ENCODE results near the gene CDC5L. TPM values are rescaled to one million over a fixed set of nuclear protein-coding genes. Genes with fewer than 3 reads are reported as not detected.

Gene CDC5L
- 10 to 100 TPM; 20.9 to 22.4 TPM for total RNA-seq
- polyA plus RNA-seq: 10 to 100 TPM in 1 of 2 donors, 1 to 10 TPM in 1; 9.8 to 17.7 TPM

- CTCF ChIA-PET (ENCODE audit: partially characterized antibody): interaction anchor here (0.8 to 1.2 kb wide), 4 partner anchors 42 to 123 kb away, joined by 3 to 5 read pairs (median 3); no protein-coding TSS in a partner anchor
- Histone ChIP-seq H3K36me3 (ENCODE audit: insufficient read depth, low read length) (peaks cover 6% of the 10 kb centered on the region), H3K4me3 (ENCODE audit: low read length in 2 of 2) (peak within 1 kb of the TSS; percentile 91 to 93), H3K27ac (ENCODE audit: low read depth, low read length) (peak within 1 kb of the TSS; percentile 89), H3K9me3 (ENCODE audit: control insufficient read depth in 1 of 2, low read length in 2 of 2) (no peaks in the 10 kb centered on the region), H3K27me3 (ENCODE audit: insufficient read depth, low read length) (no peaks in the 10 kb centered on the region), H3K4me1 (ENCODE audit: insufficient read depth, low read length) (peaks cover 30% of the 10 kb centered on the region)
- DNase-seq: peak; percentile 95 to 97 (median 96)
- peaks cover 8 to 32% of the 10 kb centered on the region in 2 donors for H3K36me3 Mint-ChIP-seq
- H3K9me3 Mint-ChIP-seq: no peaks in the 10 kb centered on the region
- POLR2A ChIA-PET (ENCODE audit: partially characterized antibody): interaction anchor here (0.7 to 2.2 kb wide), 9 partner anchors 17 to 163 kb away, joined by 3 to 9 read pairs (median 5); partner anchors contain the start of genes AARS2, HSP90AB1 and SLC35B2
- H3K27me3 Mint-ChIP-seq: no peaks in the 10 kb centered on the region
- H3K4me3 Mint-ChIP-seq: peak within 1 kb of the TSS; percentile 93 to 99 (median 97)
- H3K27ac Mint-ChIP-seq: peak within 1 kb of the TSS; percentile 95 to 99 (median 98)
- peaks cover 31 to 43% (median 38%) of the 10 kb centered on the region in 4 donors for H3K4me1 Mint-ChIP-seq
- intact Hi-C loops (cut with micrococcal nuclease): loop anchor here (1.0 to 2.0 kb wide), 3 partner anchors 74 to 261 kb away; partner anchors contain the start of gene AARS2
Measured at GRCh38 chr6:44387346-44388134, at the start of gene CDC5L. Gene CDC5L, plus strand, starts transcription at chr6:44387706. Its CDS starts 118 bp downstream, at chr6:44387824.

- no peaks in the 10 kb centered on the region for H3K36me3 ChIP-seq (ENCODE audit: insufficient read depth, low read length)
- no peaks in the 10 kb centered on the region for H3K9me3 ChIP-seq (ENCODE audit: control insufficient read depth in 1 of 2, low read length in 2 of 2)
- Mint-ChIP-seq H3K4me1 (no peaks in the 10 kb centered on the region), H3K4me3 (no peak overlapping the region), H3K36me3 (no peaks in the 10 kb centered on the region), H3K27ac (peak overlapping the region in 1 of 7 donors; percentile 12), H3K9me3 (no peaks in the 10 kb centered on the region), H3K27me3 (peaks cover 16 to 26% of the 10 kb centered on the region in 2 donors)
- peaks cover 12% of the 10 kb centered on the region for H3K27me3 ChIP-seq (ENCODE audit: insufficient read depth, low read length)
- peak; percentile 53 to 67 (median 65) for DNase-seq
- no peaks in the 10 kb centered on the region for H3K4me1 ChIP-seq (ENCODE audit: insufficient read depth, low read length)
- POLR2A ChIA-PET (ENCODE audit: partially characterized antibody): no interaction called here
- H3K27ac ChIP-seq (ENCODE audit: low read depth, low read length): no peak overlapping the region
- H3K4me3 ChIP-seq (ENCODE audit: low read length in 2 of 2): no peak overlapping the region
- intact Hi-C loops (cut with micrococcal nuclease): loop anchor here (1.0 kb wide), 3 partner anchors 70 to 166 kb away; no protein-coding TSS in a partner anchor
- CTCF ChIA-PET (ENCODE audit: partially characterized antibody): interaction anchor here (0.6 to 7.7 kb wide), 14 partner anchors 9 to 243 kb away, joined by 3 to 54 read pairs (median 4); no protein-coding TSS in a partner anchor
Measured at GRCh38 chr6:44338228-44339122, 49.0 kb upstream of the CDC5L start.

- no peak for DNase-seq
- Mint-ChIP-seq H3K27me3 (peaks cover 24 to 32% of the 10 kb centered on the region in 2 donors), H3K36me3 (no peaks in the 10 kb centered on the region), H3K27ac (no peak overlapping the region), H3K4me3 (no peak overlapping the region), H3K4me1 (no peaks in the 10 kb centered on the region), H3K9me3 (no peaks in the 10 kb centered on the region)
- Histone ChIP-seq H3K27ac (ENCODE audit: low read depth, low read length) (no peak overlapping the region), H3K27me3 (ENCODE audit: insufficient read depth, low read length) (peaks cover 14% of the 10 kb centered on the region), H3K36me3 (ENCODE audit: insufficient read depth, low read length) (no peaks in the 10 kb centered on the region), H3K4me1 (ENCODE audit: insufficient read depth, low read length) (no peaks in the 10 kb centered on the region), H3K9me3 (ENCODE audit: control insufficient read depth in 1 of 2, low read length in 2 of 2) (no peaks in the 10 kb centered on the region), H3K4me3 (ENCODE audit: low read length in 2 of 2) (no peak overlapping the region)
- CTCF ChIA-PET (ENCODE audit: partially characterized antibody): interaction anchor here (1.0 to 7.7 kb wide), 14 partner anchors 8 to 652 kb away, joined by 3 to 54 read pairs (median 5); partner anchors contain the start of gene MRPS18A
- intact Hi-C loops (cut with micrococcal nuclease): no loop called here
- POLR2A ChIA-PET (ENCODE audit: partially characterized antibody): no interaction called here
Measured at GRCh38 chr6:44339301-44339700, 48.2 kb upstream of the CDC5L start.

- Mint-ChIP-seq H3K36me3 (no peaks in the 10 kb centered on the region), H3K4me1 (no peaks in the 10 kb centered on the region), H3K4me3 (no peak overlapping the region), H3K27ac (no peak overlapping the region), H3K9me3 (no peaks in the 10 kb centered on the region), H3K27me3 (peaks cover 30 to 38% of the 10 kb centered on the region in 2 donors)
- no peaks in the 10 kb centered on the region for H3K9me3 ChIP-seq (ENCODE audit: control insufficient read depth in 1 of 2, low read length in 2 of 2)
- no peaks in the 10 kb centered on the region for H3K4me1 ChIP-seq (ENCODE audit: insufficient read depth, low read length)
- H3K27me3 ChIP-seq (ENCODE audit: insufficient read depth, low read length): peaks cover 14% of the 10 kb centered on the region
- DNase-seq: no peak
- H3K4me3 ChIP-seq (ENCODE audit: low read length in 2 of 2): no peak overlapping the region
- no peak overlapping the region for H3K27ac ChIP-seq (ENCODE audit: low read depth, low read length)
- intact Hi-C loops (cut with micrococcal nuclease): no loop called here
- ChIA-PET CTCF (ENCODE audit: partially characterized antibody) (interaction anchor here (1.0 to 7.7 kb wide), 10 partner anchors 9 to 652 kb away, joined by 3 to 54 read pairs (median 4); partner anchors contain the start of gene MRPS18A), POLR2A (ENCODE audit: partially characterized antibody) (no interaction called here)
- no peaks in the 10 kb centered on the region for H3K36me3 ChIP-seq (ENCODE audit: insufficient read depth, low read length)
Measured at GRCh38 chr6:44339763-44340625, 47.5 kb upstream of the CDC5L start.

GRCh38 chr6:44341095-44341890, 46.2 kb upstream of the CDC5L start:
- Mint-ChIP-seq H3K4me3 (no peak overlapping the region), H3K36me3 (no peaks in the 10 kb centered on the region), H3K9me3 (no peaks in the 10 kb centered on the region), H3K27me3 (peaks cover 35 to 46% of the 10 kb centered on the region in 2 donors), H3K27ac (peak overlapping the region in 1 of 7 donors; percentile 57), H3K4me1 (no peaks in the 10 kb centered on the region)
- Histone ChIP-seq H3K27me3 (ENCODE audit: insufficient read depth, low read length) (peaks cover 14% of the 10 kb centered on the region), H3K9me3 (ENCODE audit: control insufficient read depth in 1 of 2, low read length in 2 of 2) (no peaks in the 10 kb centered on the region), H3K4me1 (ENCODE audit: insufficient read depth, low read length) (no peaks in the 10 kb centered on the region), H3K36me3 (ENCODE audit: insufficient read depth, low read length) (no peaks in the 10 kb centered on the region), H3K4me3 (ENCODE audit: low read length in 2 of 2) (no peak overlapping the region), H3K27ac (ENCODE audit: low read depth, low read length) (no peak overlapping the region)
- intact Hi-C loops (cut with micrococcal nuclease): no loop called here
- POLR2A ChIA-PET (ENCODE audit: partially characterized antibody): no interaction called here
- CTCF ChIA-PET (ENCODE audit: partially characterized antibody): interaction anchor here (0.8 to 3.0 kb wide), 4 partner anchors 73 to 249 kb away, joined by 3 to 14 read pairs (median 3); no protein-coding TSS in a partner anchor
- no peak for DNase-seq

- H3K27me3 Mint-ChIP-seq: peaks cover 38 to 49% of the 10 kb centered on the region in 2 donors
- POLR2A ChIA-PET (ENCODE audit: partially characterized antibody): no interaction called here
Measured at GRCh38 chr6:44342052-44342451, 45.5 kb upstream of the CDC5L start.

More at GRCh38 chr6:44342052-44342451, 45.5 kb upstream of the CDC5L start:
- Mint-ChIP-seq H3K36me3 (no peaks in the 10 kb centered on the region), H3K27ac (no peak overlapping the region), H3K9me3 (no peaks in the 10 kb centered on the region), H3K4me1 (no peaks in the 10 kb centered on the region), H3K4me3 (no peak overlapping the region)
- Histone ChIP-seq H3K9me3 (ENCODE audit: control insufficient read depth in 1 of 2, low read length in 2 of 2) (no peaks in the 10 kb centered on the region), H3K27me3 (ENCODE audit: insufficient read depth, low read length) (peaks cover 14% of the 10 kb centered on the region), H3K36me3 (ENCODE audit: insufficient read depth, low read length) (no peaks in the 10 kb centered on the region), H3K4me3 (ENCODE audit: low read length in 2 of 2) (no peak overlapping the region), H3K27ac (ENCODE audit: low read depth, low read length) (no peak overlapping the region), H3K4me1 (ENCODE audit: insufficient read depth, low read length) (no peaks in the 10 kb centered on the region)
- intact Hi-C loops (cut with micrococcal nuclease): no loop called here
- no peak for DNase-seq
- CTCF ChIA-PET (ENCODE audit: partially characterized antibody): interaction anchor here (0.8 to 3.0 kb wide), 4 partner anchors 74 to 250 kb away, joined by 3 to 14 read pairs (median 3); no protein-coding TSS in a partner anchor

Data from CD4-positive, alpha-beta memory T cell (primary cell).